SIG-M5 treated with dmso at 0.1 percent for 504 hours (cell line): ENCODE data around the gene TMEM269.

Experiments
- DNase-seq: peaks from one replicate; lab custom pipeline; 2025; ENCODE audit not compliant: unreplicated experiment; lab: John Stamatoyannopoulos, UW

Gene TMEM269

DNA sequence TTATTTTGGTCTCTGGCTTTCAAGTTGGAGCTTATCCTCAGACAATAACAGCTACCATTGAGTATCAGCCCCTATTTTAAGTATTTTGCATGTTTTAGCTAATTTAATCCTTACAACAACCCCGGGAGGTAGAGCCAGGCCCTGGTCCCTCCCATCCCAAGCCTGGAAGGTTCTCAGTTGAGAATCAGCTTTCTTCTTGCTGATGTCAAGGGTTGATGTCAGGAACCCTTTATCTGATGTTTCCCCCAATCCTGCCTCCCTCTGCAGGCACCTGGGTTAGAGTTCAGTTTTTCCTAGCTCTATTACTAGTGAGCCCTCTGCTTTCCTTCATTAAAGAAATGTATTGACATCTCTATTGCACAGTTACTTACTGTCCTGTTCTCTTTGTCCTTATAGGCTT is 36.0 kb downstream of the TMEM269 start:
- DNase-seq: no peak

GRCh38 chr1:42821690-42822089 is 36.9 kb downstream of the TMEM269 start:
- DNase-seq: no peak

GRCh38 chr1:42822800-42823392 is 38.1 kb downstream of the TMEM269 start:
- no peak for DNase-seq

- no peak for DNase-seq
These were observed 39.8 kb downstream of the TMEM269 start for GRCh38 chr1:42824481-42825035.

DNA sequence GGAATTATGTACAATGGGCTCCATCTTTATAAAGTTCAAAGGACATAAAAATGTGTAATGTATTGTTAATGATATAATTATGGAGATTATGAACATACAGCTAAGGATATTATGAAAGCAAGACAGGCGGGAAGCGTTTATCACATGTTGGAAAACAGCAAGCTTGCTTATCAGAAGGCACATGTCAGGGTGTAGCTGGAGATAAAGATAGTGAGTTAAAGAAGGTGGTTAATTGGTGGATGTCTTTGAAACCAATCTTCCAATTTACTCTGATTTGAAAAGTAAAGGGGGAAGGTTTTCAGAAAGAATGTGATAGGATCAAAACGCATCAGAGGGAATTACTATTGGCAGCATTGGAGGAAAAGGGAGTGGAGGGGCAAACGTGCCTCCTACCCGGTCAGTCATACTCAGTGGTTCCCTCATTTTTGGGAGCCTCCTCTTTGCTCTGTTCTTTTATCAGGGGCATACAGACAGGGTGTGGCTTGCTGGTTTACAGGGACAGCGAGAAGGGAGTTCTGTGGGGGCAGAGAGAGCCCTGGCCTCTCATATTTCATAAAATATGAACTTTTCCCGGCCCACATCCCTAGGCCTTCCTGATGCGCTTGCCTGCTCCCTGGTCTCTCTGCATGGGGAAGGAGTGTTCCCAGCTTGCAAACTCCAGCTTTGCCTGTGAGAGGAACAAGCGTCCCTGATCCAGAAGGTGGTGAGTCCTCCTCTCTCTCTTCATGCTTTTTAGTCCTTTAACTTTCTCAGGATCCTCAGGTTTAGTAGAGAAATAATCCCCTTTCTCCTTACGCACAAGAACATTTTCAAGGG is 40.5 kb downstream of the TMEM269 start:
- no peak for DNase-seq

GRCh38 chr1:42830631-42831030 is 45.8 kb downstream of the TMEM269 start:
- DNase-seq: no peak

DNA sequence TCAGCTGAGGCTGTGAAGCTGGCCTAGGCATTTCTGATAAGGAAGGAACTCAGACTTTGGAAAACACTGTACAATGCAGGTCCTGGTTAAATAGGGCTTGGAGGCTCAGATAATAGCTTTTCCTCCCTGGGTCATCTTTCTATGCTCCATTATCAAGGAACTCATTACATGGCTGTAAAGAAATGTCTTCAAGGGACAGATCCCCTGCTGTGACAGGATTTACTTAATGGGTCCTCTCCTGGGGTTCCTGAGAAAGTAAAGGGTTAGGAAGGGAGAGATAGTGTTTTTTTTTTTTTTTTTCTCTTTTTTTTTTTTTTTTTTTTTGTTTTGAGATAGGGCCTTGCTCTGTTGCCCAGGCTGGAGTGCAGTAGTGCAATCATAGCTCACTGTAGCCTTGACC is 46.5 kb downstream of the TMEM269 start:
- DNase-seq: no peak

DNA sequence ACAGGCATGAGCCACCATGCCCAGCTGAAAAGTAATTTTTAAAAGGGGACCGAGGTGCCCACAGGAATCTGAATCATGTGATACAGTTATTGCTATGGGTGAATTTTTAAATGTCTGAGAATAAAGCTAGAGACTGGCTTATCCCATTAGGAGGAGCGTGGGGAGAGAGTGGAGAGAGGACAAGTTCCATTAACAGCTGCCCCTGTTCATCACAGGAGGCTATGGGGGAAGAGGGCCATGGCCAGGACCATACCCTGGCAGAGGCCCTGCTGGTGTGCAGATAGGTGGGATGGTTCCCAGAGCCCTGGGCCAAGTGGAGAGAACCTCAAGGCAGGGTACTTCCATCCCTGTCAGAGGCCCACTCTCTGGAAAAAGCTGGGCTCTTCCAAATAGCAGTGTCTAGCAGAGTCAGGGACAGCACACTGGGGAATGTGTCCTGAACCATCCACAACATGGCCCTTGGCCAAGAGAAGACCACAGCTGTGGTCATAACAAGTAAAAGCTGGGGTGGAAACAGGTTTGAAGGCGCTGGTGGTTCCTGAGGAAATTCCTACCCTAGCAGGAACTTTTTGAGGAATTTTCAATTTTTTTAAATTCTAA is 48.0 kb downstream of the TMEM269 start:
- DNase-seq: no peak

DNA sequence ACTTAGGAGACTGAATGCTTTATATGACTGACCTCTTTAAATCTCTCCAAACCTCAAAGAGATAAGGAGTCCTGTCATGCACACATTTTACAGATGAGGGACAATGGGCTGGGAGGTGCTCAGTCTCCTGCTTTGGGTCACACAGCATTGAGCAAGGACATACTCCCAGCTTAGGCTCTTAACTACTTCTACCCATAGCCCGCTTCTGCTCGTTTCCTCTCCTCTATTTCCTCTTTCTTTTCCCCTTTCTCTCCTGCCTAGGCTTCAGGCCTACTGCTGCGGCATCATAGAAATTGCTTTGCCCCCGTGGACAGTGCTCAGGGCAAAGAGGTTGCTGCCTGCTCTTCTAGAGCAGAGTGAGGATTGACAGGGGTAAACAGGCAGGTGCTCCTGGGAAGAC is 49.2 kb downstream of the TMEM269 start:
- peak; percentile 75 for DNase-seq

DNA sequence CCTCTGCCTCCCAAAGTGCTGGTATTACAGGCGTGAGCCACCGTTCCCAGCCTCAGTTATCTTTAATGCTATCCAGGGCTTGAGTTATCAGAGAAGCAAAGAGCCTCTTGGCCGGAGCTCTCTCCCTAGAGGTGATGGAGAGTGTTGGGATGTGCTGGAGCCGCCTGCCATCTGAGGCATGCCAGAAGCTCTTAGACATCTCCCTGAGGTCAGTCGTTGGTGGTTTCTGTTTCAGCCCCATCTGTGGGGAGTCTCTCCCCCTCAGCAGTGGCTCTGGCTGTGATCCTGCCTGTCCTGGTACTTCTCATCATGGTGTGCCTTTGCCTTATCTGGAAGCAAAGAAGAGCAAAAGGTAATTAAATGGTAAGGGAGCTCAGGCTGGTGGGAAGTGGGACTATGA is 50.0 kb downstream of the TMEM269 start:
- DNase-seq: no peak

- no peak for DNase-seq
These were observed 50.6 kb downstream of the TMEM269 start for GRCh38 chr1:42835422-42835821.

DNA sequence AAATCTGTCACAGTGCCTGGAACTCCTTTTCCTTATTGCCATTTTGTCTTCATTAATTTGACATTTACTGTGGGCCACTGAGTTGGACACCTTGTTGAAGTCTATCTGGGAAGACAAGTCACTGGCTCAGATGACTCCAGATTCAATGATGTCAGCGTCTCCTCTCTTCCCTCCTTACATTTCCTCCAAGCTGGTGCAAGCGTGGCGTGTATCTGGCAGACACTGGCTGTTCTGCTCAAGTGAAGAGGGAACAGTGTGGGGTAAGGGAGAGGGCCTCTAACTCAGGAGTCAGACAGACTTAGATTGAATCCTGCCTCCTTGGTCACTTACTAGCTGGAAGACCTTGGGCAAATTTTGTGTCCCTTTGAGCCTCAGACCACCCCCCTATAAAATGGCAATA is 52.9 kb downstream of the TMEM269 start:
- DNase-seq: no peak

- DNase-seq: no peak
These were observed 53.8 kb downstream of the TMEM269 start for GRCh38 chr1:42838482-42839190.

- DNase-seq: no peak
These were observed 56.2 kb downstream of the TMEM269 start for GRCh38 chr1:42841010-42841409.

GRCh38 chr1:42841440-42842147 is 56.8 kb downstream of the TMEM269 start:
- DNase-seq: no peak

DNA sequence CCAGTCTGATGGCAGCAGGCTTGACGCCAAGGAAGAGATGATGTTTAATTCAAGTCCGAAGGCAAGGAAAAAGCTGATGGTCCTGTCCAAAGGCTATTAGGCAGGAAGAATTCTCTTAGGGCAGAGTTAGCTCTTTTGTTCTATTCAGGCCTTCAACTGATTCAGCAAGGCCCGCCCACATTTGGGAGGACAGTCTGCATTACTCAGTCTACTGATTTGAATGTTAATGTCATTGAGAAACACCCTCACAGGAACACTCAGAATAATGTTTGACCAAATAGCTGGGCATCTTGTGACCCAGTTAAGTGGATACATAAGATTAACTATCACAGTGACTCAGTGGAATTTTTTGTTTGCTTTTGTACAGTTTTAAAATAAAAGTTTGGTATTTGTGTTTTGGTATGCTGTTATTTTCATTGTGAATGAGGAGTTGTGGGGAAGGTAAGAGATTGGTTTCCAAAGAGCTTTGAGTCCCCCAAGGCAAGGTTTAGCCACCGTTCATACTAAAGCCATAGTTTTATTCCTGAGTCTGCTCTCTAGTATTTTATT is 59.9 kb downstream of the TMEM269 start:
- DNase-seq: no peak

DNA sequence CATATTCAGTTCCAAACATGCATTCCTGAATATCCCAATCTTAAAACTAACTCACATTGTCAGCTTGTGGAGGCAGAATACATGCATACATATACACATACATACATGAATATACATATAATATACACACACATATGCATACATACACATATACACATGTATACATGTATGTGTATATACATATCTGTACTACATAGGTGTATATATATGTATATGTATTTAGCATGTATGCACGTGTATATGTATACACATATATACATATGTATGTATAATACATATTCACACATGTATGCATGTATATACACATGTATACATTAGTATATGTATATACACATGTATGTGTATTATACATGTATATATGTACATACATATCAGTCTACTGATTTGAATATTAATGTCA is 60.4 kb downstream of the TMEM269 start:
- DNase-seq: no peak

GRCh38 chr1:42845866-42846256 is 61.1 kb downstream of the TMEM269 start:
- no peak for DNase-seq

GRCh38 chr1:42846257-42847110 is 61.7 kb downstream of the TMEM269 start, which contains the start of gene ZNF691:
Gene ZNF691, plus strand, starts transcription at chr1:42846613. Its CDS starts 3,046 bp downstream, at chr1:42849659.
- DNase-seq: peak; percentile 97
